Adrenal gland (tissue), 5 donors: ENCODE measurements around the gene IVNS1ABP.

Source experiments
- POLR2A ChIP-seq, 2 donors: fragments of 450-650 bp; IDR thresholded peaks; one replicate each; pipeline ENCODE4 v1.6.1; 2017; ENCODE audit warnings: antibody characterized with exemption in 2 of 2, mild to moderate bottlenecking in 2 of 2, moderate library complexity in 1 of 2
- TF ChIP-seq, protein P1 (sequence below), 6 experiments: fragments of 450-650 bp in 4 of 6; fragments of 200-600 bp in 2 of 6; sonication (generic) in 1 of 6; IDR thresholded peaks; 1 replicate in 5 of 6; 2 replicates in 1 of 6; pipeline versions ENCODE4 v1.5.1 to v1.8.0; 2016 to 2021; ENCODE audit warnings: antibody characterized with exemption in 6 of 6, mild to moderate bottlenecking in 2 of 6, moderate library complexity in 1 of 6
- donor health status: DM: no; HTN: no; CAD: no.

DNA sequence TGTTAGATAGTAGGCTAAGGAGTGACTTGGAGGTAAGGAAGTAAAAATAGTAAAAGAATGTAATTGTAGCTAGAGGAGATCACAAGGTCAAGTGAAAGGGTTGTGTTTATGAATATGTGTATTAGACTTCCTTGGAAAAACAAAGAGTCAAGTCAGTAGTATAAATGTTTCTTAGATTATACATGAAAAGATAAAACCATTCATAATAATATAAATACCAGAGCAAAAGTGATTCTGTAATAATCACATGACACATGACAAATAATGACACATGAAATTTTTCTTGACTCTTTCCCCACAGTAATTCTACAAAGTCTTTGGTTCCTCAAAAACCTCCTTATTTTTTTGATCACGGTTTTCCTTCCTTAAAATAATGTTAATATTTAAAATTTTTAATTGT, 56.4 kb downstream of the IVNS1ABP start:
- TF ChIP-seq, protein P1, sequence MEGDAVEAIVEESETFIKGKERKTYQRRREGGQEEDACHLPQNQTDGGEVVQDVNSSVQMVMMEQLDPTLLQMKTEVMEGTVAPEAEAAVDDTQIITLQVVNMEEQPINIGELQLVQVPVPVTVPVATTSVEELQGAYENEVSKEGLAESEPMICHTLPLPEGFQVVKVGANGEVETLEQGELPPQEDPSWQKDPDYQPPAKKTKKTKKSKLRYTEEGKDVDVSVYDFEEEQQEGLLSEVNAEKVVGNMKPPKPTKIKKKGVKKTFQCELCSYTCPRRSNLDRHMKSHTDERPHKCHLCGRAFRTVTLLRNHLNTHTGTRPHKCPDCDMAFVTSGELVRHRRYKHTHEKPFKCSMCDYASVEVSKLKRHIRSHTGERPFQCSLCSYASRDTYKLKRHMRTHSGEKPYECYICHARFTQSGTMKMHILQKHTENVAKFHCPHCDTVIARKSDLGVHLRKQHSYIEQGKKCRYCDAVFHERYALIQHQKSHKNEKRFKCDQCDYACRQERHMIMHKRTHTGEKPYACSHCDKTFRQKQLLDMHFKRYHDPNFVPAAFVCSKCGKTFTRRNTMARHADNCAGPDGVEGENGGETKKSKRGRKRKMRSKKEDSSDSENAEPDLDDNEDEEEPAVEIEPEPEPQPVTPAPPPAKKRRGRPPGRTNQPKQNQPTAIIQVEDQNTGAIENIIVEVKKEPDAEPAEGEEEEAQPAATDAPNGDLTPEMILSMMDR (IDR thresholded peaks at IDR 0.05), result no peak
- no peak for TF ChIP-seq POLR2A (IDR thresholded peaks at IDR 0.05)
